Stimulated activated CD4-positive, alpha-beta T cell treated with anti-CD3 and anti-CD28 coated beads, Interleukin-12 subunit alpha, Interleukin-12 subunit beta, amount 100 ng/mL, for 48 hours (primary cell): ENCODE measurements around the gene CLCA2.

Experiments used
- DNase-seq, 3 donors: peaks; one replicate each; pipeline ENCODE4 v3.0.0-alpha.2; 2020; ENCODE audit warnings: low read depth in 2 of 3, low spot score in 1 of 3

CLCA2 gene

DNA sequence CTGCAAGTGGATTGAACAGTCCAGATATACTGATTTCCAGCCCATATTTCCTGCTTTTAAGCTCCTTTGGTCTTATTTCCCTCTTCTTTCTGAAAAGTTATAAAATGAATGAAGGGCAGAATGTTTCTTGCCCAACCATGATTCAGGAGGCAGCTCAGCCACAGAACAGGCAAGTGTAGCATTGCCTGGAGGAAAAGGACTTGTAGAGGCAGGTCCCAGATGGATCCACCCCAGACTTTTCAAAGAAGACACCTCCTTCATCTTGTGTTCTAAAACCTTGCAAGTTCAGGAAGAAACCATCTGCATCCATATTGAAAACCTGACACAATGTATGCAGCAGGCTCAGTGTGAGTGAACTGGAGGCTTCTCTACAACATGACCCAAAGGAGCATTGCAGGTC is at the start of gene CLCA2:
CLCA2 (plus strand) TSS at position 299 of the 400 bp plus-strand sequence; CDS start at position 376, 77 bp downstream.
- no peak for DNase-seq

DNA sequence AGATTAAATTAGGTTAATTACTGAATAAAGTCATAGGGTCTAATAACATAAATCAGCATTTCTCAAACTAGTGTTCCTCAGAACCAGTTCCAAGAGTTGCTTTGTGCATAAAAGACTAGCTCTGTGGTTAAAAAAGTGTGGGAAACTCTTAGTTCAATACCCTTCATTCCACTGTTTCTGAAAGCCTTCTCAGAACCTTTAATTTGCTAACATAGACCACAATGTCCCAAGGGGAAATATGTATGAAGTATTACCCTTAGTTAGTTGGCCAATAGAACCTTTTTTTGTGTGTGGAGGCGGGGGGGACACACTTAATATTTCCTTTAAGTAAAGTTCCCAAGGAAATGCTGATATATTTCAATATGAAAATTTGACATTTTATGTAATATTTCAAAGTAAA is 48.3 kb upstream of the CLCA2 start:
- DNase-seq, result no peak

GRCh38 chr1:86377341-86377740 is 46.6 kb upstream of the CLCA2 start:
- DNase-seq, result no peak

DNA sequence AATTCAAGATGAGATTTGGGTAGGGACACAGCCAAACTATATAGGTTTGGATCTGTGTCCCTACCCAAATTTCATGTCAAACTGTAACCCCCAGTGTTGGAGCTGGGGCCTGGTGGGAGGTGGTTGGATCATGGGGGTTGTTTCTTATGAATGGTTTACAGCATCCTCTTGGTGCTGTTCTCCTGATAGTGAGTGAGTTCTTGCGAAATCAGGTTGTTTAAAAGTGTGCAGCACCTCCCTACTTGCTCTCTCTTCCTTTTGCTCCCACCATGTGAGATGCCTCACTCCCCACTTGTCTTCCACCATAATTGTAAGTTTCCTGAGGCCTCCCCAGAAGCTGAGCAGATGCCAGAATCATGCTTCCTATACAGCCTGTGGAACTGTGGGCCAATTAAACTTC is 45.2 kb upstream of the CLCA2 start:
- no peak for DNase-seq

DNA sequence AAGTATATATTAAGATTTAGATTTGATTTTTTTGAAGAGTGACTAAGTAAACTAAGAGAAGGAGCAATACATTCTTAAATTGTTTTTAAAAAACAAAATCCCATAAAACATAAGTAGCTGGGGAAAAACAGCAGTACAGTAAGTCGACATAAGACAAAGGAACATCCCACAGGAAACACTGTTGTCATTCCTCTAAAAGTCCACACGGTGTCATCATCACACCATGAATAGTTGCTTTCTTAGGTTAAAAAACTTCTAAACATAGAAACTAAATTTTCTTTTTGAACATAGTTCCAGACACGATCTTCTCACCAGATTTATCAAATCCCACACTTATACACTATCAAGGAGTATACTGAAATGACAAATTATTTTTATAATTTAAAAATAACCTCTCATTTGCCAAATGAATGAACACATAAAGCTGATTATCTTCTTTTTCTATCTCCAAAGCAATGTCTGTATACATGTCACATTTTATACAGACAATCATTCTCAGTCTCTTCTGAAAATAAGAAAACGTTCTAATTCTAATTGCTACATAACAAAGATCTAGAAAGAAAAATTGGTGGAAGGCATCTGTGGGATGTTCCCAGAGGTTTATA is 43.6 kb upstream of the CLCA2 start:
- no peak for DNase-seq

GRCh38 chr1:86381223-86381622 is 42.7 kb upstream of the CLCA2 start:
- no peak for DNase-seq

DNA sequence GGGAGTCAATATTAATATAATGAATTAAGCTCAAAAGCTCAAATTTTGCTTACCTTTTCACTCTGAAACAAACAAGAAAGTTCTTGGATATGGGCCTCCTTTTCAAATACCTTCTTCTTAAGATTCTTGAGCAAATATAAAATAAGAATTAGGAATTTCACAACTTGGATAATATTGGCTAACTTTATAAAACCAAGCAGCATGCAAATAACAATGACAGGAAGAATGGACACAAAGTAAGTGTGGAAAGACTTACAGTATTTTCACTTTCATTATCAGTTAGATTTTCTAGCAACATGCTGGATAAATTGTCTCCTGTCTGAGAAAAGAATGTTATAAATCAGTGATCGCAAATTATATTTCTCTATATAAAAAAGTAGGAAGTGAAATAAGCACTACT is 41.1 kb upstream of the CLCA2 start:
- DNase-seq, result no peak

DNA sequence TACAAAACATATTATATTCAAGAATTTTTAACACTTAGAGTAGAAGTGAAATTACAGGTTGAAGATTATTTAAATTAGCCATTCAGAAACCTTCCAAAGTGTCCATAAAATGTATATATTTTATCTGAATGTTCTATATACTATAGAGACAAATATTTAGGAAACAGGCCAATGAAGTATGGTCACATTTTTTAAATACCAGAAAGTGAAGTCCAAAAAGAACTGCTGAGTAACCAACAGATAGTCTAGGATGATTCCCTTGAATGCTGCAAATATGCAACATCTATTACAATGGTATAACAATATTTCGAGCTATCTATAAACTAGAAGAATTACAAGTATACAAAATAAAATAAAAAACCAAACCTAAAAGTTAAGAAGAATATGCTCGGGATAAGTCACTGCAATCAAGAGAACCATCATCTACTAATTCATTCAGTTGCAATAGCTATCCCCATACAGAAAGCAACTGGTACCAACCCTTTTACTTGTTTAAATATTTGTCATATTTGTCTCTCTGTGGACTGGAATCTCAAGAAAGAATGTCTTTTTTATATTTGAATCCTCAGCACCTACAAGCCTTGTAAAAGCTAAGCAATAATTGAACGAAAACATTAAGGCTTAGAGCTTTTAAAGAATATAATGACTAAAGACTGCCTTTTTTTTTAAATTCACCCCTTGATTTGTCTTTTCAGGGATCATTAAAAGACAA is 35.9 kb upstream of the CLCA2 start:
- no peak for DNase-seq

- DNase-seq, result no peak
Measured at GRCh38 chr1:86388777-86389176, 35.2 kb upstream of the CLCA2 start.

- DNase-seq, result no peak
Measured at GRCh38 chr1:86389307-86389706, 34.7 kb upstream of the CLCA2 start.

GRCh38 chr1:86394416-86394815 is 29.6 kb upstream of the CLCA2 start:
- DNase-seq, result no peak

GRCh38 chr1:86395751-86396497 is 28.0 kb upstream of the CLCA2 start, which contains the start of gene ODF2L:
Gene ODF2L (minus strand): TSS chr1:86396323. CDS start chr1:86387027, 9,296 bp downstream.
- DNase-seq, result peak; percentile 78 to 84 (median 83)

DNA sequence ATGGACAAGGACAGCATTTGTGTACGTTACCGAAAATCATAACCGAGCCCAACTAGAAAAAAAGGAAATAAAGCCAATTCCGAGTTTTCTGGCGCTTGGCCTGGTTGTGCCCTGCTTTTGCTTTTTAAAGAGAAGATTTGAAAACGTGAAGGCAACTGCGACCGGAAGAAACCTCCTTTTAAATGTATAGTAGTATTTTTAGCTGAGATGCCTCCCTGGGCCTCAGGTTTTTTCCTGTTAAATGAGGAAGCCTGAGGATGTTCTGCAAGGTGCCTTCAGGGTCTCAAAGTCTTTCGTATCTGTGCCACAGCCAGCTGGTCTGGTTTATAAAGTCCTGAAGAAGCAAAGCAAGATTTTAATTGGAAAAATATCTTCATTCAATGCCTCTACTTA is 27.5 kb upstream of the CLCA2 start:
- no peak for DNase-seq

DNA sequence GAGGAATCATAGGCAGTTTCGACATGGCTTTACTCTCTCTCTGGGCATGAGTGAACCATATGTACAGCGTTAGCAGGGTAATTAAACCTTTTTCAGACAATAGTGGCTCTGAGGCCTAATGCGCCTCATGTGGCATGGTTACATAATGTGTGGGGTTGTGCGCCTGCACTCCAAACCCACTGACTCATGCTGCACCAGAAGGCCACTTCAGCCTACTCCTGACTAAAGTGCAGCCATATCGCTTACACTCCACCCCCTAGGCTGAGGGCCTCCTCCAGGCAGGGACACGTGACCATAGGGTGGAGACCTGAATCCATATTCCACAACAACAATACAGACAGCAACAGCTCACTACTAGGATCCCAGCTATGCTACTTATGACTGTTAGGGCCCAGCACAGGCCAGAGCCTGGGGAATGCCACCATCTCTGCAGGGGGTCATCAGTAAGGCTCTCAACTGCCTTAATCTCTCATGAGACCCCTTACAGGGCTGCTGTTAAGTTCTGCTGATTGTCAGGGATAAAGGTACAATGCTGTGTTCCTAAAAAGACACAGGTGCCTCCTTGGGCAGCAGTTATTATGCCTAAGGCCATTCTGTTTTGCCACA is 14.5 kb upstream of the CLCA2 start:
- no peak for DNase-seq

DNA sequence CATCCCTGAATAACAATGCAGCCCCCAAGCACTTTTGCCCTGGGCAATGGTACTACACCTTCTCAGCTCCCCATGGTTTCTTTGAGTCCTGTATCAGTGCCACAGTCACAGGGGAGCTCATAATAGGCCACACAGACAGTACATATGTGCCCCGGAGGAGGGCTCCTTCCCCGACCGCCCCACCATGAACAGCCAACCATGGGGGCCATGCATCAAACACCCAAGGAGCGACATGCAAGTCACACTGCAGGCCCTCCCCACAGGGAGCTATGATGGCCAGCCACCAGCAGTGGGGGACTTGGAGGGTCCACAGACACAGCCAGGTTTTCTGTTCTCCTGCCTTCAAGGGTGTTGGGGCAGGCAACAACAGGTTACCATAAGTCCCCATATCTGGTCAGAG is 13.1 kb upstream of the CLCA2 start:
- DNase-seq, result no peak

- DNase-seq, result no peak
Measured at GRCh38 chr1:86416343-86416742, 7.6 kb upstream of the CLCA2 start.

GRCh38 chr1:86419277-86419903 is 4.6 kb upstream of the CLCA2 start:
- peak in 1 of 3 donors; percentile 33 for DNase-seq

DNA sequence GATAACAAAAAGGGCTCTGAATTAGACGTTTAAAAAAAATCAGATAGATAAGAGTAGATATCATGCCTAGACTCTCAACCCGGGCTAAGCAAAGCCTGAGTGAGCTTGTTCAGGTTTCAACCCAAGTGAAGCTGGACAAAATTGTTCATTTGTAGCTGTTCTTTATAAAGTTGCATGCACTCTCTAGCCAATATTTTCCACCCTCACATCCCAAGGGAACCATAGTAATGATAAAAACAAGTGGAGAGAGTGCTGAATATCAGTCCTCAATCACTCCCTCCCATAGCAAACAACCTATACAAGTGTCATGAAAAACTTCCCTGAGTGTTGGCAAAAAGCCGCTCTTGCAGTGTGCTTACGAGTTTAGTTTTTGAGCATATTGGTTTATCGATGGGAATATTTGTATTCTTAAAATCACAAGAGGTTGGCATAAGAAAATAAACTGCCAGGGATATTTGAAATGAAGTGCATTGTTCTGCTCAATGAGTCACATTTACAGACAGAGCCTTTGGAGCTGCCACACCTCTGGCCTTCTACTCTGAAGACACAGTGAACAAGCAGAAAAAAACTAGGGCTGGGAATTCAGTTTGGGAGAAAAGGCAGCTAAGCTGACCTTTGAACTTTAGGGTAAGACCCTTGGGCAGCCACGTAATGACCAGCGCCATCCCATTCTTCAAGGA is 2.2 kb upstream of the CLCA2 start:
- DNase-seq, result no peak

DNA sequence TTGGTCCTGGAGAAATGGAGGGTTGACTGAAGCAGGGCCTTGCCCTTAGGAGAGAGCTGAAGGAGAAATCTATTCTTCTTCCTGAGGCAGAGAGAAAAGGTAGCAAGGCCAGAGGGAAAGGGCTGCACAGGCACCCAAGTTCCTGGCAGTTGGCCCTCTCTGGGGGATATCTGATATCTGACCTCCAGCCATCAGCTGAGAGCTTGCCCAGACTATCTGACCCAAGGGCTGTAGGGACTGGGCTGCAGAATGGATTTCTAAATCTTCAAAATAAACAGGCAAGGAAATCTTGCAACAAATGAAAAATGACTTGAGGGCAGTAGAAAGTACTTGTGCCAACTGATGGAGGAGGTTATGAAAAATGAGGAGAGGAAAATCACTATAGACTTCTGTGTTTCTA is 498 bp upstream of the CLCA2 start:
- DNase-seq, result no peak

DNA sequence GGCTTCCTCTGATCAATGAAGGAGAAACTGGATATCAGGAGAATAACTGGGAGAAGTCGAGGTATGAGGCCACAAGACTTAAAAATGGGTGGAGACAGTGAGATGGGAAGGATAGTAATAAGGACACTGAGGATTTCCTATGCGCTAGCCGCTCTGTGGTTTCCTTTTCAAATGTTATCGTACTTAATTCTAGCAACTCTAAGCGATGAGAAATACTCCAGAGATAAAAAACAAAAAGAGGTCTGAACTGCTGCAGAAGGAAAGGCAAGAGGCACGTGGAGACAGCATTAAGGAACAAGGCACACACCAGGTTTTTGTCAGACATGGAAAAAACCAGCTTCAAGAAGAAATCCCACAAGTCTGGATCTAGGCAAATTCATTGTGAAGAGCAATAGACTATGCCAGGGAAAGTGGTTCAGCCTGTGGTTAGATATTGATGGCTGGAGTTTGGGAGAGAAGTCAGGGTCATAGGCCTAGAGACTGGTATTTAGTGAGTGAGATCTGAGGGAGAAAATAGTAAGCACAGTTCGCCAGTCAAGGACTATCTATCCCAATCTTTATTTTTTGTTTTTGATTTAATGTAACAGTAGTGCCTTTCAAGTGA is 5.3 kb downstream of the CLCA2 start:
- no peak for DNase-seq
